Measurements from ENCODE around the gene NRXN3.

DNA sequence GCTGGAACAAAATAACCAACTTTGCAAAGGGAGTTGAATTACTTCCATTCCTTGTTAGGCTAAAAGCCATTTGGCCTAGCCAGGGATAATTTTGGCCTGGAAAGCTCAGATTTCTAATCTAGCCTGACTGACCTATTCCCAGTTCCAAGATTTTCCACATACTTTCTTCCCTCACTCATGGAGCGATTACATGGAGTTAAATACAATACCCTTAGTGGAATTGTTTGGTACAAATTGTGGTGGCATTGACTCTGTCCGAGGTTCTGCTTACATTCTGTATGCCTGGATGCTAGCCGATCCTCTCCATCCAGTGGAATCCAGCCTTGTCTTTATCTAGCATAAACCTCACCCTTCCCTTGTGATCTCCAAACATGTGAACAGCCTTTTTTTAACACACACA is 1076.0 kb downstream of the NRXN3 start:
- TF ChIP-seq, protein P1, sequence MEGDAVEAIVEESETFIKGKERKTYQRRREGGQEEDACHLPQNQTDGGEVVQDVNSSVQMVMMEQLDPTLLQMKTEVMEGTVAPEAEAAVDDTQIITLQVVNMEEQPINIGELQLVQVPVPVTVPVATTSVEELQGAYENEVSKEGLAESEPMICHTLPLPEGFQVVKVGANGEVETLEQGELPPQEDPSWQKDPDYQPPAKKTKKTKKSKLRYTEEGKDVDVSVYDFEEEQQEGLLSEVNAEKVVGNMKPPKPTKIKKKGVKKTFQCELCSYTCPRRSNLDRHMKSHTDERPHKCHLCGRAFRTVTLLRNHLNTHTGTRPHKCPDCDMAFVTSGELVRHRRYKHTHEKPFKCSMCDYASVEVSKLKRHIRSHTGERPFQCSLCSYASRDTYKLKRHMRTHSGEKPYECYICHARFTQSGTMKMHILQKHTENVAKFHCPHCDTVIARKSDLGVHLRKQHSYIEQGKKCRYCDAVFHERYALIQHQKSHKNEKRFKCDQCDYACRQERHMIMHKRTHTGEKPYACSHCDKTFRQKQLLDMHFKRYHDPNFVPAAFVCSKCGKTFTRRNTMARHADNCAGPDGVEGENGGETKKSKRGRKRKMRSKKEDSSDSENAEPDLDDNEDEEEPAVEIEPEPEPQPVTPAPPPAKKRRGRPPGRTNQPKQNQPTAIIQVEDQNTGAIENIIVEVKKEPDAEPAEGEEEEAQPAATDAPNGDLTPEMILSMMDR (IDR thresholded peaks at IDR 0.05; ENCODE audit: low read depth, low read length, missing input control): no peak
- TF ChIP-seq RAD21 (IDR thresholded peaks at IDR 0.05): no peak
- TF ChIP-seq JUND (IDR thresholded peaks at IDR 0.05): no peak
- TF ChIP-seq, protein P2, sequence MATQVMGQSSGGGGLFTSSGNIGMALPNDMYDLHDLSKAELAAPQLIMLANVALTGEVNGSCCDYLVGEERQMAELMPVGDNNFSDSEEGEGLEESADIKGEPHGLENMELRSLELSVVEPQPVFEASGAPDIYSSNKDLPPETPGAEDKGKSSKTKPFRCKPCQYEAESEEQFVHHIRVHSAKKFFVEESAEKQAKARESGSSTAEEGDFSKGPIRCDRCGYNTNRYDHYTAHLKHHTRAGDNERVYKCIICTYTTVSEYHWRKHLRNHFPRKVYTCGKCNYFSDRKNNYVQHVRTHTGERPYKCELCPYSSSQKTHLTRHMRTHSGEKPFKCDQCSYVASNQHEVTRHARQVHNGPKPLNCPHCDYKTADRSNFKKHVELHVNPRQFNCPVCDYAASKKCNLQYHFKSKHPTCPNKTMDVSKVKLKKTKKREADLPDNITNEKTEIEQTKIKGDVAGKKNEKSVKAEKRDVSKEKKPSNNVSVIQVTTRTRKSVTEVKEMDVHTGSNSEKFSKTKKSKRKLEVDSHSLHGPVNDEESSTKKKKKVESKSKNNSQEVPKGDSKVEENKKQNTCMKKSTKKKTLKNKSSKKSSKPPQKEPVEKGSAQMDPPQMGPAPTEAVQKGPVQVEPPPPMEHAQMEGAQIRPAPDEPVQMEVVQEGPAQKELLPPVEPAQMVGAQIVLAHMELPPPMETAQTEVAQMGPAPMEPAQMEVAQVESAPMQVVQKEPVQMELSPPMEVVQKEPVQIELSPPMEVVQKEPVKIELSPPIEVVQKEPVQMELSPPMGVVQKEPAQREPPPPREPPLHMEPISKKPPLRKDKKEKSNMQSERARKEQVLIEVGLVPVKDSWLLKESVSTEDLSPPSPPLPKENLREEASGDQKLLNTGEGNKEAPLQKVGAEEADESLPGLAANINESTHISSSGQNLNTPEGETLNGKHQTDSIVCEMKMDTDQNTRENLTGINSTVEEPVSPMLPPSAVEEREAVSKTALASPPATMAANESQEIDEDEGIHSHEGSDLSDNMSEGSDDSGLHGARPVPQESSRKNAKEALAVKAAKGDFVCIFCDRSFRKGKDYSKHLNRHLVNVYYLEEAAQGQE (IDR thresholded peaks at IDR 0.05): no peak
